A549 (cell line): ENCODE measurements around the gene LGI2. TPM values are rescaled to one million over a fixed set of nuclear protein-coding genes. Genes with fewer than 3 reads are reported as not detected.

Source experiments
- ATAC-seq, 2 experiments: fragments of 200-7000 bp in 1 of 2; fragments of >200 bp in 1 of 2; cut with Nextera tagmentation in 1 of 2; cut with Tn5 transposase in 1 of 2; 3 replicates each; pipeline versions ENCODE4 v1.8.0 to v1.9.1; 2018 to 2020; ENCODE audit warnings: mild to moderate bottlenecking in 1 of 2, moderate library complexity in 1 of 2
- CTCF ChIA-PET: fragments of 300-600 bp; sonication (Branson Sonifier 250); formaldehyde crosslinking; extraction: SDS; loops from one replicate; lab custom pipeline; 2021; ENCODE audit warnings: antibody characterized with exemption, inconsistent platforms; lab: Yijun Ruan, JAX
- POLR2A ChIA-PET: fragments of 350-600 bp; formaldehyde crosslinking; extraction: SDS; loops from one replicate; lab custom pipeline; 2021; ENCODE audit warnings: antibody characterized with exemption, inconsistent platforms; lab: Yijun Ruan, JAX
- DNase-seq, 2 experiments: peaks; one replicate each; pipeline versions ENCODE4 v3.0.0 to v3.0.0-alpha.2; 2011 to 2016; ENCODE audit warnings: low read depth in 1 of 2, low spot score in 1 of 2
- FAIRE-seq: peaks from 2 replicates; lab custom pipeline; 2011; peaks lifted over from hg19 to GRCh38; lab: Jason Lieb, UNC
- H3K27ac ChIP-seq, 2 experiments: fragments of >200 bp; sonication (Bioruptor Twin); formaldehyde crosslinking; 3 replicates each; pipeline ENCODE4 v1.5.1; 2016 to 2017
- H3K4me1 ChIP-seq: fragments of >200 bp; sonication (Bioruptor Twin); formaldehyde crosslinking; 3 replicates; pipeline ENCODE4 v1.6.1; 2016
- H3K4me2 ChIP-seq: fragments of >200 bp; sonication (Bioruptor Twin); formaldehyde crosslinking; 3 replicates; pipeline ENCODE4 v1.6.1; 2016
- H3K4me3 ChIP-seq: fragments of >200 bp; sonication (Bioruptor Twin); formaldehyde crosslinking; 3 replicates; pipeline ENCODE4 v1.5.1; 2016
- H3K9me3 ChIP-seq: fragments of >200 bp; sonication (Bioruptor Twin); formaldehyde crosslinking; 3 replicates; pipeline ENCODE4 v1.6.1; 2016
- CBX2 ChIP-seq: fragments of 200-600 bp; sonication (generic); IDR thresholded peaks from 2 replicates; pipeline ENCODE4 v1.6.1; 2016; ENCODE audit warnings: low read depth, mild to moderate bottlenecking, borderline replicate concordance
- CHD2 ChIP-seq: fragments of 150-350 bp; IDR thresholded peaks from 2 replicates; pipeline ENCODE4 v1.6.1; 2014; ENCODE audit warnings: low read length; ENCODE audit not compliant: partially characterized antibody
- EHMT2 ChIP-seq: fragments of 200-600 bp; sonication (generic); IDR thresholded peaks from 2 replicates; pipeline ENCODE4 v1.6.1; 2016; ENCODE audit warnings: antibody characterized with exemption, low read depth, mild to moderate bottlenecking, moderate library complexity
- ESRRA ChIP-seq: fragments of 150-350 bp; IDR thresholded peaks from 2 replicates; pipeline ENCODE4 v1.6.1; 2014; ENCODE audit warnings: mild to moderate bottlenecking, low read length, borderline replicate concordance
- HEYL ChIP-seq: fragments of 250-450 bp; sonication (Bioruptor Pico); IDR thresholded peaks from 2 replicates; pipeline ENCODE4 v1.8.0; 2021; ENCODE audit warnings: mild to moderate bottlenecking, moderate library complexity
- HOXB13 ChIP-seq: fragments of 250-450 bp; sonication (Bioruptor Pico); IDR thresholded peaks from 2 replicates; pipeline ENCODE4 v1.5.0; 2020; ENCODE audit warnings: low read depth, mild to moderate bottlenecking, moderate library complexity
- HOXB5 ChIP-seq: fragments of 250-450 bp; sonication (Bioruptor Pico); IDR thresholded peaks from 2 replicates; pipeline ENCODE4 v1.5.0; 2020; ENCODE audit warnings: mild to moderate bottlenecking, moderate library complexity
- JUNB ChIP-seq: fragments of >200 bp; sonication (Bioruptor Twin); formaldehyde crosslinking; IDR thresholded peaks from 2 replicates; pipeline ENCODE4 v1.6.1; 2016
- KDM1A ChIP-seq: fragments of 200-600 bp; sonication (generic); IDR thresholded peaks from 2 replicates; pipeline ENCODE4 v1.6.1; 2016; ENCODE audit warnings: low read depth, mild to moderate bottlenecking
- KDM5A ChIP-seq: fragments of 200-600 bp; sonication (generic); IDR thresholded peaks from 2 replicates; pipeline ENCODE4 v1.6.1; 2016; ENCODE audit warnings: antibody characterized with exemption, mild to moderate bottlenecking
- MAFK ChIP-seq: fragments of 450-650 bp; IDR thresholded peaks from 2 replicates; pipeline ENCODE4 v1.6.1; 2014; ENCODE audit not compliant: partially characterized antibody
- MYC ChIP-seq: IDR thresholded peaks from 2 replicates; pipeline ENCODE4 v1.6.1; 2012; ENCODE audit warnings: mild to moderate bottlenecking, inconsistent platforms, low read length, improper control_type of control experiment, borderline replicate concordance
- NFE2L2 ChIP-seq: fragments of 150-350 bp; conservative IDR thresholded peaks from 2 replicates; pipeline ENCODE4 v1.6.1; 2014; ENCODE audit warnings: low read length
- NPAS2 ChIP-seq: fragments of 250-450 bp; sonication (Bioruptor Pico); IDR thresholded peaks from 2 replicates; pipeline ENCODE4 v1.8.0; 2022; ENCODE audit warnings: mild to moderate bottlenecking, moderate library complexity, borderline replicate concordance
- POLR2AphosphoS2 ChIP-seq: conservative IDR thresholded peaks from 2 replicates; pipeline ENCODE4 v1.6.1; 2012; ENCODE audit warnings: low read length, improper control_type of control experiment, inconsistent platforms
- RAD21 ChIP-seq, 2 experiments: fragments of >200 bp in 1 of 2; sonication (Bioruptor Twin) in 1 of 2; formaldehyde crosslinking in 1 of 2; IDR thresholded peaks in 1 of 2; conservative IDR thresholded peaks in 1 of 2; 2 replicates in 1 of 2; 3 replicates in 1 of 2; pipeline ENCODE4 v1.6.1; 2012 to 2018; ENCODE audit warnings: inconsistent platforms in 1 of 2
- RARB ChIP-seq: fragments of 250-450 bp; sonication (Bioruptor Pico); IDR thresholded peaks from 2 replicates; pipeline ENCODE4 v1.8.0; 2021; ENCODE audit warnings: mild to moderate bottlenecking, moderate library complexity
- RFX5 ChIP-seq: fragments of 450-650 bp; IDR thresholded peaks from 2 replicates; pipeline ENCODE4 v1.7.1; 2014; ENCODE audit warnings: antibody characterized with exemption, mild to moderate bottlenecking, moderate library complexity
- SMC3 ChIP-seq: fragments of >200 bp; sonication (Bioruptor Twin); formaldehyde crosslinking; IDR thresholded peaks from 3 replicates; pipeline ENCODE4 v1.6.1; 2018; ENCODE audit warnings: inconsistent platforms
- ZNF302 ChIP-seq: fragments of 250-450 bp; sonication (Bioruptor Pico); IDR thresholded peaks from 2 replicates; pipeline ENCODE4 v1.9.0; 2021; ENCODE audit warnings: inconsistent platforms, mild to moderate bottlenecking, moderate library complexity
- WGBS: methylation state at CpG from one replicate; pipeline ENCODE4 v1.1.6; 2017; ENCODE audit errors: missing lambda C conversion rate; 5-methylcytosine and 5-hydroxymethylcytosine counted together
- polyA plus RNA-seq, 4 experiments: library from polyadenylated mRNA; depleted of rRNA in 3 of 4; stranded (reverse); fragments of >200 nt; fragmentation: RNase III in 1 of 4; extraction: RNeasy Plus Mini Kit Qiagen cat#74134 plus additional on column Dnase treatment in 1 of 4; gene quantifications; 2 replicates in 3 of 4; 3 replicates in 1 of 4; pipeline ENCODE4 v1.2.3, GENCODE V29; 2011 to 2017
- TF ChIP-seq, protein P1 (sequence below): fragments of >200 bp; sonication (Bioruptor Twin); formaldehyde crosslinking; IDR thresholded peaks from 2 replicates; pipeline ENCODE4 v1.6.1; 2016
- TF ChIP-seq, protein P2 (sequence below): fragments of 450-650 bp; IDR thresholded peaks from 2 replicates; pipeline ENCODE4 v1.6.1; 2014; ENCODE audit warnings: antibody characterized with exemption
- TF ChIP-seq, protein P3 (sequence below): fragments of >200 bp; sonication (Bioruptor Twin); formaldehyde crosslinking; IDR thresholded peaks from 3 replicates; pipeline ENCODE4 v1.5.1; 2016
- TF ChIP-seq, protein P4 (sequence below): fragments of >200 bp; sonication (Bioruptor Twin); formaldehyde crosslinking; IDR thresholded peaks from 3 replicates; pipeline ENCODE4 v1.6.1; 2016

Gene LGI2
- polyA plus RNA-seq, 2 of the 4 experiments (the other 2 are of a cell fraction): 0.05 to 0.14 TPM

DNA sequence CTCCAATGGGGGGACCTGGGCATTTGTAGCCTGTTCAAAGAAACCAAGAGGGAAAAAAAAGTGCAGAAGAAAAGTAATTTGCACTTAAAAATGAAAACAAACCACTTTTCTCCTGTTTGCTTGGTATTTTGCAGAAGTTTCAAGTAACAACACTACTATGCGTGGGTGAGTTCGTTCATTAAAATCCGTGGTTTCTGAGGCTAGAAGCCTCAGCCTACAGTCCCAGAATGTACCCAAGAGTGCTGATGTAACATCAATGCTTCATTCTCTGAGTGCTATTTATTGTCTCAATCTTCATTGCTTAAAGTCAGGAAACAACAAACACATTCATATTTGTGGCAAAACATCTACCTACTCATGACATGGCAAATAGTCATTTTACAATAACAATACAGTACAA is 29.2 kb downstream of the LGI2 start:
- WGBS: 43% methylated on average over 3 of the region's 3 CpGs

DNA sequence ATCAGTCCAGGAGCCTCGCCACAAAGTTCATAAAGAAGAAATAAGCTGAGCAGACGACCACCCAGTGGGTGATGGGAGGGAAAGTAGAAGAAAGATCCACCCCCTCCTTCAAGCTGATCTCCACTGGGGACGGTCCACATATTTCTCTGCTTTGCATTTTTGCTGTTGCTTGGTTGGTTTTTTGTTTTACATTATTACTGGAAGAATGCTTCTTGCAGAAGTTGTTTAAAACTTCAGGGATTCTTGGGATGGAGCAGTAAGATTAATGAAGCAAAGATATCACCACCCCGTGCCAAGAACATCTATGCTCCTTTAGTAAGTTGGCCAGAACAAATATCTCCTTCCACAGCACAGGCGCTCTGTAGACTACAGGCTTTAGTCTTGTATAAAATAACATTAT is 30.1 kb downstream of the LGI2 start:
- ChIA-PET CTCF (interaction anchor here (1.1 kb wide), 1 partner anchor 14 kb away, joined by 4 read pairs; no protein-coding TSS in a partner anchor), POLR2A (no interaction called here)
- H3K27ac ChIP-seq: no peak overlapping the region
- FAIRE-seq (no peak), ATAC-seq (no peak), DNase-seq (no peak)
- 19% methylated on average over 5 of the region's 5 CpGs for WGBS
- TF ChIP-seq NPAS2 (no peak), HOXB5 (no peak), POLR2AphosphoS2 (no peak), MYC (no peak), JUNB (no peak), ZNF302 (no peak), HEYL (CRISPR knock-in tag) (no peak)
- H3K9me3 ChIP-seq: no peaks in the 10 kb centered on the region
- no peak overlapping the region for H3K4me2 ChIP-seq
- no peaks in the 10 kb centered on the region for H3K4me1 ChIP-seq
- no peak overlapping the region for H3K4me3 ChIP-seq

More for the DNA sequence above, 29.2 kb downstream of the LGI2 start:
- ATAC-seq (no peak), DNase-seq (no peak), FAIRE-seq (no peak)
- ChIA-PET POLR2A (no interaction called here), CTCF (interaction anchor here (1.1 kb wide), 1 partner anchor 13 kb away, joined by 4 read pairs; no protein-coding TSS in a partner anchor)
- no peaks in the 10 kb centered on the region for H3K4me1 ChIP-seq
- H3K4me2 ChIP-seq: no peak overlapping the region
- no peak overlapping the region for H3K4me3 ChIP-seq
- no peaks in the 10 kb centered on the region for H3K9me3 ChIP-seq
- TF ChIP-seq POLR2AphosphoS2 (no peak), KDM1A (no peak), MAFK (no peak), SMC3 (no peak)
- no peak overlapping the region for H3K27ac ChIP-seq

DNA sequence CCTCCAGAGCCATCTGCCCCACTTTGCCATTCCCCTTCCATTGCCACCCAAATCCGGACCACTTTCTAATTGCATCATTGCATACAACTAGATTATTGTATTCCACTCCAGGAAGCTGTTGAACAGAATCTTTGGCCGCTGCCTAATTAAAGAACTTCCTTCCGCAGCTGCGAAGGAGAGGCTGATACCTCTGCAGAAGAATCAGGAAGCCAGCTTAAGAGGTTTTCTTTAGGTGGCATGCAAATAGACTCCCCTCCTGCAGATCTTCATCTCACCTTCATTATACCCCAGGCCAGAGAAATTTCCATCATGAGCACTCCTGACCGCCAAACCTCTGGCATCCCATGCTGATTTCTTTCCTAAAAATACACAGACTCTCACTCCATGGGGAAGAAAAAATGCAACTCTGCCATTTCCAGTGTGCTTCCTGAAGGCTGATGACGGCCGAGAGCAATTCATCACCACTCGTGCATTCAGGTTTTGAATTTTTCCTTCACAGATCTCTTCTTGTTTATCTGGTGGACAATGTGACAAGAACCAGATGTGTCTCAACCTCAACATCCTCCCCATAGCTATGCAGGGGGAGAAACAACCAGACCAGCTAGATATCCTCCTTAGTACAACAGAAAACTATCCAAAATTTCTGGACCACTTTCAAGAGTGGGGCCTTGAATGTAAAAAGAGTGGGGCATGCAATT is 31.2 kb downstream of the LGI2 start:
- Histone ChIP-seq H3K9me3 (no peaks in the 10 kb centered on the region), H3K4me3 (no peak overlapping the region), H3K4me2 (no peak overlapping the region), H3K4me1 (no peaks in the 10 kb centered on the region), H3K27ac (no peak overlapping the region)
- CTCF ChIA-PET: no interaction called here
- DNase-seq (no peak), ATAC-seq (no peak), FAIRE-seq (no peak)
- 49% methylated on average over 8 of the region's 8 CpGs for WGBS
- POLR2A ChIA-PET: no interaction called here
- TF ChIP-seq NFE2L2: no peak
- TF ChIP-seq KDM5A: no peak
- TF ChIP-seq MYC: no peak
- no peak for TF ChIP-seq CBX2
- TF ChIP-seq, protein P1, sequence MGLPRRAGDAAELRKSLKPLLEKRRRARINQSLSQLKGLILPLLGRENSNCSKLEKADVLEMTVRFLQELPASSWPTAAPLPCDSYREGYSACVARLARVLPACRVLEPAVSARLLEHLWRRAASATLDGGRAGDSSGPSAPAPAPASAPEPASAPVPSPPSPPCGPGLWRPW: no peak

DNA sequence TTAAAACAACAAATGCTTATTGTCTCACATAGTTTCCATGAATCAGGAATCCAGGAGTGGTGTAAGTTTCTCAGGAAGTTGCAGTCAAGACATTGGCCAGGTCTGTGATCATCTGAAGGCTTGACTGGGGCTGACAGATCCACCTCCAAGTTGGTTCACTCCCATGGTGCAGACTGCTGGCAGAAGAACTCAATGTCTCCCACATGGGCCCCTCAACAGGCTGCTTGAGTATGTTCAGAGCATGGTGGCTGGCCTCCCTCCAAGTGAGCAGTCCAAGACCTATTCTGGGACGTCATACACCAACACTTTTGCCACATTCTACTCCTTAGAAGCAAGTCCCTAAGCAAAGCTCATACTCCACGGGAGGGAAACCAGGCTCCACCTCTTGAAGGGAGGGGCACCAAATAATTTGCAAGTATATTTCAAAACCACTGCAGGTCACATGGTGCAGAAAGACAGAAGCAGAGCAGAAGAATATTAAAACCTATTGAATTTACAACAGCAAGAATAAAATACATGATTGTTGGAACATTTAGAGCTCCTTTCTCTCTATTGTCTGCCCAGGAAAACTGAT is 35.3 kb downstream of the LGI2 start:
- ATAC-seq: no peak
- CTCF ChIA-PET: interaction anchor here (0.6 to 1.9 kb wide), 2 partner anchors 15 to 185 kb away, joined by 5 to 6 read pairs; no protein-coding TSS in a partner anchor
- 0% methylated on average over 2 of the region's 2 CpGs for WGBS
- no peak for FAIRE-seq
- Histone ChIP-seq H3K4me3 (no peak overlapping the region), H3K9me3 (no peaks in the 10 kb centered on the region), H3K27ac (no peak overlapping the region), H3K4me2 (no peak overlapping the region), H3K4me1 (no peaks in the 10 kb centered on the region)
- no peak for DNase-seq
- POLR2A ChIA-PET: no interaction called here
- TF ChIP-seq, protein P1: no peak
- TF ChIP-seq MYC (no peak), RAD21 (conservative IDR thresholded peaks at IDR 0.05 in 1 of 2, IDR thresholded peaks at IDR 0.05 in 1 of 2) (no peak), RARB (CRISPR knock-in tag) (no peak), RFX5 (no peak), EHMT2 (no peak), ESRRA (no peak), CHD2 (no peak), HOXB13 (CRISPR knock-in tag) (no peak), KDM1A (no peak)
- TF ChIP-seq, protein P2, sequence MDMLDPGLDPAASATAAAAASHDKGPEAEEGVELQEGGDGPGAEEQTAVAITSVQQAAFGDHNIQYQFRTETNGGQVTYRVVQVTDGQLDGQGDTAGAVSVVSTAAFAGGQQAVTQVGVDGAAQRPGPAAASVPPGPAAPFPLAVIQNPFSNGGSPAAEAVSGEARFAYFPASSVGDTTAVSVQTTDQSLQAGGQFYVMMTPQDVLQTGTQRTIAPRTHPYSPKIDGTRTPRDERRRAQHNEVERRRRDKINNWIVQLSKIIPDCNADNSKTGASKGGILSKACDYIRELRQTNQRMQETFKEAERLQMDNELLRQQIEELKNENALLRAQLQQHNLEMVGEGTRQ: no peak
- TF ChIP-seq, protein P3, sequence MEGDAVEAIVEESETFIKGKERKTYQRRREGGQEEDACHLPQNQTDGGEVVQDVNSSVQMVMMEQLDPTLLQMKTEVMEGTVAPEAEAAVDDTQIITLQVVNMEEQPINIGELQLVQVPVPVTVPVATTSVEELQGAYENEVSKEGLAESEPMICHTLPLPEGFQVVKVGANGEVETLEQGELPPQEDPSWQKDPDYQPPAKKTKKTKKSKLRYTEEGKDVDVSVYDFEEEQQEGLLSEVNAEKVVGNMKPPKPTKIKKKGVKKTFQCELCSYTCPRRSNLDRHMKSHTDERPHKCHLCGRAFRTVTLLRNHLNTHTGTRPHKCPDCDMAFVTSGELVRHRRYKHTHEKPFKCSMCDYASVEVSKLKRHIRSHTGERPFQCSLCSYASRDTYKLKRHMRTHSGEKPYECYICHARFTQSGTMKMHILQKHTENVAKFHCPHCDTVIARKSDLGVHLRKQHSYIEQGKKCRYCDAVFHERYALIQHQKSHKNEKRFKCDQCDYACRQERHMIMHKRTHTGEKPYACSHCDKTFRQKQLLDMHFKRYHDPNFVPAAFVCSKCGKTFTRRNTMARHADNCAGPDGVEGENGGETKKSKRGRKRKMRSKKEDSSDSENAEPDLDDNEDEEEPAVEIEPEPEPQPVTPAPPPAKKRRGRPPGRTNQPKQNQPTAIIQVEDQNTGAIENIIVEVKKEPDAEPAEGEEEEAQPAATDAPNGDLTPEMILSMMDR: no peak
- TF ChIP-seq, protein P4, sequence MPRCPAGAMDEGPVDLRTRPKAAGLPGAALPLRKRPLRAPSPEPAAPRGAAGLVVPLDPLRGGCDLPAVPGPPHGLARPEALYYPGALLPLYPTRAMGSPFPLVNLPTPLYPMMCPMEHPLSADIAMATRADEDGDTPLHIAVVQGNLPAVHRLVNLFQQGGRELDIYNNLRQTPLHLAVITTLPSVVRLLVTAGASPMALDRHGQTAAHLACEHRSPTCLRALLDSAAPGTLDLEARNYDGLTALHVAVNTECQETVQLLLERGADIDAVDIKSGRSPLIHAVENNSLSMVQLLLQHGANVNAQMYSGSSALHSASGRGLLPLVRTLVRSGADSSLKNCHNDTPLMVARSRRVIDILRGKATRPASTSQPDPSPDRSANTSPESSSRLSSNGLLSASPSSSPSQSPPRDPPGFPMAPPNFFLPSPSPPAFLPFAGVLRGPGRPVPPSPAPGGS: no peak
